ENCODE measurements around the gene SAMD4A.

The SAMD4A gene

DNA sequence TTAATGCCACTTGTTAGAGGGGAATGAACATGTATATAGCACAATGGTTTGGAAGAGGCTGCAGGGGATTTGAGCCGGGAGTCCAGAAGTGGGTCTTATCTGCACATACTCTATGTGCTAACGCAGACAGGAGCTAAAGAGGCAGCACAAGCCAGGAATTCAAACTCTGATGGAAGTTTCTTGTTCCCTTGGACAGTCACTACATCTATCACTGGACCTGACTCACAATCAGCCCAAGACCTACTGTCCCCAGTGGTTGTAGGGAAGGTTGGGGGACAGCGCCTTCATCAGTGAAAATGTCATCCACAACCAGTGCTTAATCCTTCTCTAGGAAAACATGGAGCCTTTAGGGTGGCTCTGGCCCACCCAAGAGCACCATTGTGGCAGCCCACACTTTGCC lies 227.9 kb downstream of the SAMD4A start:
- TF ChIP-seq EZH2 (IDR thresholded peaks at IDR 0.05; ENCODE audit: borderline replicate concordance, low read length), result no peak
- TF ChIP-seq, protein P1, sequence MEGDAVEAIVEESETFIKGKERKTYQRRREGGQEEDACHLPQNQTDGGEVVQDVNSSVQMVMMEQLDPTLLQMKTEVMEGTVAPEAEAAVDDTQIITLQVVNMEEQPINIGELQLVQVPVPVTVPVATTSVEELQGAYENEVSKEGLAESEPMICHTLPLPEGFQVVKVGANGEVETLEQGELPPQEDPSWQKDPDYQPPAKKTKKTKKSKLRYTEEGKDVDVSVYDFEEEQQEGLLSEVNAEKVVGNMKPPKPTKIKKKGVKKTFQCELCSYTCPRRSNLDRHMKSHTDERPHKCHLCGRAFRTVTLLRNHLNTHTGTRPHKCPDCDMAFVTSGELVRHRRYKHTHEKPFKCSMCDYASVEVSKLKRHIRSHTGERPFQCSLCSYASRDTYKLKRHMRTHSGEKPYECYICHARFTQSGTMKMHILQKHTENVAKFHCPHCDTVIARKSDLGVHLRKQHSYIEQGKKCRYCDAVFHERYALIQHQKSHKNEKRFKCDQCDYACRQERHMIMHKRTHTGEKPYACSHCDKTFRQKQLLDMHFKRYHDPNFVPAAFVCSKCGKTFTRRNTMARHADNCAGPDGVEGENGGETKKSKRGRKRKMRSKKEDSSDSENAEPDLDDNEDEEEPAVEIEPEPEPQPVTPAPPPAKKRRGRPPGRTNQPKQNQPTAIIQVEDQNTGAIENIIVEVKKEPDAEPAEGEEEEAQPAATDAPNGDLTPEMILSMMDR (IDR thresholded peaks at IDR 0.05; ENCODE audit: low read length), result no peak
- Histone ChIP-seq H3K79me2 (ENCODE audit: insufficient read depth, low read length) (no peaks in the 10 kb centered on the region), H3K9ac (ENCODE audit: low read length) (no peak overlapping the region), H3K9me2 (ENCODE audit: low read depth, low read length) (no peaks in the 10 kb centered on the region), H3K4me3 (ENCODE audit: low read depth, low read length, poor library complexity, severe bottlenecking) (no peak overlapping the region), H3K36me3 (ENCODE audit: insufficient read depth, low read length) (no peaks in the 10 kb centered on the region), H3K4me1 (ENCODE audit: insufficient read depth, low read length, severe bottlenecking) (no peaks in the 10 kb centered on the region), H3K4me2 (ENCODE audit: low read length) (no peak overlapping the region), H3F3A (ENCODE audit: insufficient read depth, low read length) (no peaks in the 10 kb centered on the region), H3K9me3 (ENCODE audit: low read length) (no peaks in the 10 kb centered on the region), H3K27ac (ENCODE audit: low read depth, low read length, poor library complexity, severe bottlenecking) (no peak overlapping the region), H3K27me3 (ENCODE audit: insufficient read depth, low read length) (peaks cover 3% of the 10 kb centered on the region; the same call in 1 of the 2 replicates), H4K20me1 (ENCODE audit: insufficient read depth, low read length) (no peaks in the 10 kb centered on the region), H2AFZ (ENCODE audit: low read length) (no peak overlapping the region)

DNA sequence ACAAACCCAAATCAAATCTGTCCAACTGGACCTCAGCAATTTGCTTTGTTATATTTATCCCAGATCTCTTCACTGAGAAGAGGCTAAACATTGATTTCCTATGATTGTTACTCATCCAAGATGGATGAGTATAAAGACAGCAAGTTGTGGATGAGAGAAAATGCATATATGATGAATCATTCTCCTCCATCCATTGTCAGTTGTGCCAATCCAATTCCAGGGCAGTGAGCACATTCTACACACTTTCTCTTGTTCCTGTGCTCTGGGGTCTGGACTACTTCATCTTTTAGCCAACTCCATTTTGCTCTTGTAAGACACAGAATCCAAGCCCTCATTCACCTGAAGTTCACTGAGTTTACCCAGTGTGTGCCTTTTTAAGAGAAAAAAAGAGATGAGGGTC lies 230.0 kb downstream of the SAMD4A start:
- H3K27ac ChIP-seq (ENCODE audit: low read depth, low read length, poor library complexity, severe bottlenecking), result no peak overlapping the region
- H3K79me2 ChIP-seq (ENCODE audit: insufficient read depth, low read length), result no peaks in the 10 kb centered on the region
- H3F3A ChIP-seq (ENCODE audit: insufficient read depth, low read length), result no peaks in the 10 kb centered on the region
- no peaks in the 10 kb centered on the region for H3K9me2 ChIP-seq (ENCODE audit: low read depth, low read length)
- no peak overlapping the region for H2AFZ ChIP-seq (ENCODE audit: low read length)
- no peak overlapping the region for H3K9ac ChIP-seq (ENCODE audit: low read length)
- no peaks in the 10 kb centered on the region for H3K4me1 ChIP-seq (ENCODE audit: insufficient read depth, low read length, severe bottlenecking)
- TF ChIP-seq, protein P1 (IDR thresholded peaks at IDR 0.05; ENCODE audit: low read length), result no peak
- no peak for TF ChIP-seq EZH2 (IDR thresholded peaks at IDR 0.05; ENCODE audit: borderline replicate concordance, low read length)
- no peak overlapping the region for H3K4me3 ChIP-seq (ENCODE audit: low read depth, low read length, poor library complexity, severe bottlenecking)
- H3K27me3 ChIP-seq (ENCODE audit: insufficient read depth, low read length), result peaks cover 3% of the 10 kb centered on the region; the same call in 1 of the 2 replicates
- no peak overlapping the region for H3K4me2 ChIP-seq (ENCODE audit: low read length)
- no peaks in the 10 kb centered on the region for H3K36me3 ChIP-seq (ENCODE audit: insufficient read depth, low read length)
- no peaks in the 10 kb centered on the region for H4K20me1 ChIP-seq (ENCODE audit: insufficient read depth, low read length)
- H3K9me3 ChIP-seq (ENCODE audit: low read length), result no peaks in the 10 kb centered on the region

DNA sequence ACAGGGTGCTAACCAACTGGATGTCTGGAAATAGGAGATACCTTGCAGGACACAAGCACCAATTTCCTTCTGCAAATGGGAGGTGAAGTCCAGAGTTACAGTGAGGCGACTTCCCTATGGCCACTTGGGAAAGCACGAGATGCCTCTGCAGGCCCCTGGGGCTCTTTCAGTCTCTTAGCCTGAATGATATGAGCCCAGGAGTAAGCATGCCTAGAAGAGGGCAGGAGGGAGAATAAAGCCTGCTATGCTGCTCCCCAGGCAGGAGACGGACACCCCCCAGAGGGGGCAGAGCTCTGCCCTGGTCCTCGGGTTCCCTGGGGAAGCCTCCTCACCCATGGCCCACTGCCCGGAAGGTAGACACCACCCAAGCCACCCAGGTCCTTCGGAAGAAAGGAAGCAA lies 230.6 kb downstream of the SAMD4A start:
- TF ChIP-seq EZH2 (IDR thresholded peaks at IDR 0.05; ENCODE audit: borderline replicate concordance, low read length), result no peak
- TF ChIP-seq, protein P1 (IDR thresholded peaks at IDR 0.05; ENCODE audit: low read length), result no peak
- peaks cover 3% of the 10 kb centered on the region; the same call in 1 of the 2 replicates for H3K27me3 ChIP-seq (ENCODE audit: insufficient read depth, low read length)

More for the DNA sequence above, 230.6 kb downstream of the SAMD4A start:
- no peak overlapping the region for H2AFZ ChIP-seq (ENCODE audit: low read length)
- no peaks in the 10 kb centered on the region for H3K4me1 ChIP-seq (ENCODE audit: insufficient read depth, low read length, severe bottlenecking)
- H3K27ac ChIP-seq (ENCODE audit: low read depth, low read length, poor library complexity, severe bottlenecking), result no peak overlapping the region
- H3K4me2 ChIP-seq (ENCODE audit: low read length), result no peak overlapping the region
- no peak overlapping the region for H3K4me3 ChIP-seq (ENCODE audit: low read depth, low read length, poor library complexity, severe bottlenecking)
- no peaks in the 10 kb centered on the region for H3K9me3 ChIP-seq (ENCODE audit: low read length)
- no peaks in the 10 kb centered on the region for H3F3A ChIP-seq (ENCODE audit: insufficient read depth, low read length)
- no peak overlapping the region for H3K9ac ChIP-seq (ENCODE audit: low read length)
- H3K9me2 ChIP-seq (ENCODE audit: low read depth, low read length), result no peaks in the 10 kb centered on the region
- no peaks in the 10 kb centered on the region for H3K79me2 ChIP-seq (ENCODE audit: insufficient read depth, low read length)
- H3K36me3 ChIP-seq (ENCODE audit: insufficient read depth, low read length), result no peaks in the 10 kb centered on the region
- H4K20me1 ChIP-seq (ENCODE audit: insufficient read depth, low read length), result no peaks in the 10 kb centered on the region

Data from OCI-LY1 (cell line).